GM12878 (cell line): ENCODE results near the gene KIF18A. TPM values are rescaled to one million over a fixed set of nuclear protein-coding genes. Genes with fewer than 3 reads are reported as not detected.

ENCODE experiments used
- ATAC-seq: fragments of 200-7000 bp; cut with Tn5 transposase; 3 replicates; pipeline ENCODE4 v1.9.1; 2020; ENCODE audit warnings: mild to moderate bottlenecking, moderate library complexity
- BruUV-seq: library from RNA; stranded (reverse); fragments of 400-500 nt; replicated peaks from 2 replicates; lab custom pipeline; 2021; lab: Mats Ljungman, UMichigan
- CTCF ChIA-PET: fragments of 300-600 bp; sonication (Branson Sonifier 250); formaldehyde crosslinking; extraction: SDS; loops from one replicate; lab custom pipeline; 2021; ENCODE audit warnings: inconsistent platforms; lab: Yijun Ruan, JAX
- POLR2A ChIA-PET: fragments of 350-600 bp; formaldehyde crosslinking; extraction: SDS; loops from one replicate; lab custom pipeline; 2021; ENCODE audit warnings: inconsistent platforms; lab: Charles Lee
- RAD21 ChIA-PET: fragments of 300-600 bp; sonication (Branson Sonifier 250); formaldehyde crosslinking; loops from one replicate; lab custom pipeline; 2023; ENCODE audit warnings: antibody characterized with exemption; ENCODE audit not compliant: unreplicated experiment; lab: Charles Lee
- SMC1A ChIA-PET: fragments of 300-600 bp; sonication (Branson Sonifier 250); formaldehyde crosslinking; loops from one replicate; lab custom pipeline; 2023; ENCODE audit not compliant: unreplicated experiment, uncharacterized antibody; lab: Charles Lee
- DNase-seq: peaks from one replicate; pipeline ENCODE4 v3.0.0-alpha.2; 2011; ENCODE audit warnings: low read depth, low spot score
- FAIRE-seq: peaks from 3 replicates; lab custom pipeline; 2011; peaks lifted over from hg19 to GRCh38; lab: Jason Lieb, UNC
- H2AFZ ChIP-seq: 2 replicates; pipeline ENCODE4 v1.6.0; 2011; ENCODE audit warnings: low read depth, low read length, control low read depth; ENCODE audit not compliant: control insufficient read depth
- H3K27ac ChIP-seq: 2 replicates; pipeline ENCODE4 v1.5.1; 2011; ENCODE audit warnings: control low read depth; ENCODE audit not compliant: control insufficient read depth, insufficient read depth
- H3K27me3 ChIP-seq, 2 experiments: replicated peaks in 1 of 2; 2 replicates each; pipeline versions ENCODE4 v1.6.0 to v1.6.1; 2011; ENCODE audit warnings: low read length in 1 of 2; ENCODE audit not compliant: control insufficient read depth in 2 of 2, insufficient read depth in 2 of 2
- H3K36me3 ChIP-seq, 2 experiments: 2 replicates each; pipeline ENCODE4 v1.5.1; 2011; ENCODE audit warnings: low read length in 1 of 2; ENCODE audit not compliant: control insufficient read depth in 2 of 2, insufficient read depth in 2 of 2
- H3K4me1 ChIP-seq: 2 replicates; pipeline ENCODE4 v1.6.1; 2011; ENCODE audit warnings: mild to moderate bottlenecking, low read length, moderate library complexity, mixed read lengths; ENCODE audit not compliant: control insufficient read depth, insufficient read depth
- H3K4me2 ChIP-seq: 2 replicates; pipeline ENCODE4 v1.6.0; 2011; ENCODE audit warnings: control low read depth; ENCODE audit not compliant: control insufficient read depth, insufficient read depth
- H3K4me3 ChIP-seq: fragments of 200-600 bp; sonication (generic); 2 replicates; pipeline ENCODE4 v1.5.1; 2016
- H3K79me2 ChIP-seq: 2 replicates; pipeline ENCODE4 v1.6.0; 2011; ENCODE audit warnings: low read length; ENCODE audit not compliant: control insufficient read depth, insufficient read depth
- H3K9ac ChIP-seq: 2 replicates; pipeline ENCODE4 v1.8.0; 2011; ENCODE audit warnings: low read length, control low read depth, mixed read lengths; ENCODE audit not compliant: control insufficient read depth, insufficient read depth
- H3K9me3 ChIP-seq: replicated peaks from 3 replicates; pipeline ENCODE4 v1.5.1; 2011; ENCODE audit warnings: mild to moderate bottlenecking, low read length; ENCODE audit not compliant: control insufficient read depth, insufficient read depth
- H4K20me1 ChIP-seq: 2 replicates; pipeline ENCODE4 v1.6.0; 2011; ENCODE audit not compliant: control insufficient read depth, insufficient read depth
- BCL3 ChIP-seq: IDR thresholded peaks from 2 replicates; pipeline ENCODE4 v1.6.1; 2011; ENCODE audit warnings: borderline replicate concordance, low read depth, mild to moderate bottlenecking, moderate library complexity, low read length; ENCODE audit not compliant: insufficient read depth, poor library complexity, severe bottlenecking
- CEBPZ ChIP-seq: fragments of 150-350 bp; IDR thresholded peaks from 2 replicates; pipeline ENCODE4 v1.6.1; 2016; ENCODE audit warnings: low read depth, low read length
- EED ChIP-seq: sonication (generic); IDR thresholded peaks from 2 replicates; pipeline ENCODE4 v1.6.1; 2016; ENCODE audit warnings: antibody characterized with exemption, low read depth
- EGR1 ChIP-seq, 2 experiments: IDR thresholded peaks; 1 replicate in 1 of 2; 2 replicates in 1 of 2; pipeline ENCODE4 v1.6.1; 2011 to 2012; ENCODE audit warnings: low read depth in 2 of 2, low read length in 2 of 2, borderline replicate concordance in 1 of 2, mild to moderate bottlenecking in 1 of 2, moderate library complexity in 1 of 2
- JUND ChIP-seq: IDR thresholded peaks from 2 replicates; pipeline ENCODE4 v1.6.1; 2012; ENCODE audit warnings: low read depth, mild to moderate bottlenecking, low read length, improper control_type of control experiment, moderate library complexity
- KAT2A ChIP-seq: conservative IDR thresholded peaks from 2 replicates; pipeline ENCODE4 v1.6.1; 2011; ENCODE audit warnings: low read depth, low read length; ENCODE audit not compliant: control insufficient read depth
- NFXL1 ChIP-seq: fragments of 450-650 bp; IDR thresholded peaks from 2 replicates; pipeline ENCODE4 v1.6.1; 2017; ENCODE audit warnings: antibody characterized with exemption, mild to moderate bottlenecking, borderline replicate concordance
- NFYA ChIP-seq: IDR thresholded peaks from 2 replicates; pipeline ENCODE4 v1.6.1; 2011; ENCODE audit warnings: low read depth, mild to moderate bottlenecking, low read length, improper control_type of control experiment, borderline replicate concordance
- NFYB ChIP-seq: IDR thresholded peaks from 2 replicates; pipeline ENCODE4 v1.6.1; 2011; ENCODE audit warnings: low read depth, mild to moderate bottlenecking, low read length, improper control_type of control experiment, moderate library complexity; ENCODE audit not compliant: insufficient read depth
- NR2F1 ChIP-seq: fragments of 450-650 bp; conservative IDR thresholded peaks from 2 replicates; pipeline ENCODE4 v1.6.1; 2017; ENCODE audit warnings: mild to moderate bottlenecking
- PBX3 ChIP-seq: IDR thresholded peaks from 2 replicates; pipeline ENCODE4 v1.6.1; 2011; ENCODE audit warnings: mild to moderate bottlenecking, low read depth, low read length, moderate library complexity; ENCODE audit not compliant: insufficient replicate concordance
- RELA ChIP-seq: fragments of 450-650 bp; IDR thresholded peaks from 2 replicates; pipeline ENCODE4 v1.8.0; 2014; ENCODE audit warnings: borderline replicate concordance; ENCODE audit not compliant: partially characterized antibody
- SMARCA5 ChIP-seq: fragments of 450-650 bp; IDR thresholded peaks from 2 replicates; pipeline ENCODE4 v1.6.1; 2017; ENCODE audit warnings: mild to moderate bottlenecking
- SP1 ChIP-seq: IDR thresholded peaks from one replicate; pipeline ENCODE4 v1.6.1; 2011; ENCODE audit warnings: low read depth, low read length
- SRF ChIP-seq, 2 experiments: IDR thresholded peaks; 2 replicates each; pipeline ENCODE4 v1.6.1; 2011; ENCODE audit warnings: low read depth in 2 of 2, low read length in 2 of 2, mild to moderate bottlenecking in 1 of 2, moderate library complexity in 1 of 2
- TCF12 ChIP-seq: IDR thresholded peaks from 2 replicates; pipeline ENCODE4 v1.6.1; 2011; ENCODE audit warnings: low read depth, mild to moderate bottlenecking, low read length
- TCF3 ChIP-seq: IDR thresholded peaks from 2 replicates; pipeline ENCODE4 v1.6.1; 2012; ENCODE audit warnings: low read depth, mild to moderate bottlenecking, low read length, borderline replicate concordance; ENCODE audit not compliant: insufficient read depth
- ZNF24 ChIP-seq: fragments of 450-650 bp; IDR thresholded peaks from 2 replicates; pipeline ENCODE4 v1.6.1; 2017; ENCODE audit warnings: antibody characterized with exemption, mild to moderate bottlenecking
- ZNF384 ChIP-seq: IDR thresholded peaks from 2 replicates; pipeline ENCODE4 v1.6.1; 2012; ENCODE audit warnings: low read depth, mild to moderate bottlenecking, low read length, improper control_type of control experiment, borderline replicate concordance
- WGBS: methylation state at CpG from one replicate; pipeline ENCODE4 v1.1.6; 2016; ENCODE audit warnings: low lambda C conversion rate; ENCODE audit not compliant: insufficient replicate concordance, insufficient coverage; ENCODE audit errors: missing lambda C conversion rate; 5-methylcytosine and 5-hydroxymethylcytosine counted together
- in situ Hi-C: fragments of 300-500 bp; cut with MboI; formaldehyde crosslinking; loops from 9 replicates; pipeline ENCODE4 v1.14.3; 2018; ENCODE audit warnings: mixed read lengths
- intact Hi-C: fragments of 100-400 bp; cut with micrococcal nuclease; formaldehyde crosslinking; loops from one replicate; pipeline ENCODE4 v1.14.2; 2022; ENCODE audit not compliant: unreplicated experiment
- polyA plus RNA-seq, 11 experiments: library from polyadenylated mRNA; depleted of rRNA in 4 of 11; unstranded in 6 of 11; stranded (reverse) in 5 of 11; fragments of >200 nt; fragmentation: Nextera tagmentation in 4 of 11; fragmentation: Illumina TruSeq in 1 of 11; extraction: Ambion mirVana in 4 of 11; extraction: Trizol in 1 of 11; gene quantifications; 1 replicate in 1 of 11; 2 replicates in 10 of 11; pipeline versions ENCODE4 v1.2.1 to v1.2.3, GENCODE V29; 2011 to 2016; ENCODE audit warnings: inconsistent platforms in 2 of 11, missing spikeins in 2 of 11, low read depth in 1 of 11
- total RNA-seq, 4 experiments: library from RNA; depleted of rRNA in 3 of 4; stranded (reverse); fragments of >200 nt in 3 of 4; fragmentation: Illumina TruSeq in 1 of 4; extraction: Trizol in 1 of 4; gene quantifications; 2 replicates each; pipeline versions ENCODE4 v1.2.1 to v1.2.3, GENCODE V29; 2013 to 2021

Gene KIF18A
- total and polyA plus RNA-seq, 10 of the 15 experiments (the other 5 are each of a cell fraction or from before 2014, with no cell fraction given): 11.2 to 31.5 (median 20.4) TPM

GRCh38 chr11:28152743-28153142 is 44.8 kb upstream of the KIF18A start:
- ChIA-PET SMC1A (interaction anchor here (0.6 to 1.1 kb wide), 2 partner anchors 100 to 350 kb away, joined by 3 to 4 read pairs; no protein-coding TSS in a partner anchor), RAD21 (no interaction called here), POLR2A (interaction anchor here (0.7 kb wide), 1 partner anchor 101 kb away, joined by 3 read pairs; no protein-coding TSS in a partner anchor), CTCF (no interaction called here)
- intact Hi-C loops (no loop called here), in situ Hi-C loops (no loop called here)
- DNase-seq (no peak), ATAC-seq (no peak), FAIRE-seq (no peak)
- Histone ChIP-seq H3K9me3 (no peaks in the 10 kb centered on the region; the same call in 2 of the 3 replicates), H4K20me1 (no peaks in the 10 kb centered on the region), H3K9ac (no peak overlapping the region), H3K4me2 (no peak overlapping the region), H3K4me1 (no peaks in the 10 kb centered on the region), H3K36me3 (0 out of 4 replicates have a peak, but pooled peaks cover 0 to 1% of the 10 kb centered on the region in 2 experiments), H3K27ac (no peak overlapping the region), H3K4me3 (no peak overlapping the region), H3K27me3 (no peaks in the 10 kb centered on the region), H2AFZ (no peak overlapping the region), H3K79me2 (no peaks in the 10 kb centered on the region)
- TF ChIP-seq ZNF24 (no peak), NFXL1 (no peak), NR2F1 (no peak), ZNF384 (no peak), EGR1 (IDR thresholded peaks at IDR 0.05; ENCODE audit: borderline replicate concordance in 1 of 2, low read depth in 2 of 2, low read length in 2 of 2) (no peak), BCL3 (no peak), CEBPZ (no peak), KAT2A (no peak), EED (no peak), TCF3 (no peak), SP1 (no peak), RELA (no peak), SRF (IDR thresholded peaks at IDR 0.05; ENCODE audit: low read depth in 2 of 2, low read length in 2 of 2) (no peak), NFYA (no peak), SMARCA5 (no peak), TCF12 (no peak), JUND (no peak), PBX3 (no peak), NFYB (no peak)
- 55% methylated on average over 2 of the region's 2 CpGs for WGBS
- no TSS peak for BruUV-seq
